HG03103 (cell line): ENCODE results near the gene GDPD5.

Experiments
- ATAC-seq: cut with Tn5 transposase; IDR thresholded peaks from one replicate; pipeline ENCODE4 v1.9.1; 2021; ENCODE audit warnings: low read depth; ENCODE audit not compliant: unreplicated experiment

GDPD5 gene

DNA sequence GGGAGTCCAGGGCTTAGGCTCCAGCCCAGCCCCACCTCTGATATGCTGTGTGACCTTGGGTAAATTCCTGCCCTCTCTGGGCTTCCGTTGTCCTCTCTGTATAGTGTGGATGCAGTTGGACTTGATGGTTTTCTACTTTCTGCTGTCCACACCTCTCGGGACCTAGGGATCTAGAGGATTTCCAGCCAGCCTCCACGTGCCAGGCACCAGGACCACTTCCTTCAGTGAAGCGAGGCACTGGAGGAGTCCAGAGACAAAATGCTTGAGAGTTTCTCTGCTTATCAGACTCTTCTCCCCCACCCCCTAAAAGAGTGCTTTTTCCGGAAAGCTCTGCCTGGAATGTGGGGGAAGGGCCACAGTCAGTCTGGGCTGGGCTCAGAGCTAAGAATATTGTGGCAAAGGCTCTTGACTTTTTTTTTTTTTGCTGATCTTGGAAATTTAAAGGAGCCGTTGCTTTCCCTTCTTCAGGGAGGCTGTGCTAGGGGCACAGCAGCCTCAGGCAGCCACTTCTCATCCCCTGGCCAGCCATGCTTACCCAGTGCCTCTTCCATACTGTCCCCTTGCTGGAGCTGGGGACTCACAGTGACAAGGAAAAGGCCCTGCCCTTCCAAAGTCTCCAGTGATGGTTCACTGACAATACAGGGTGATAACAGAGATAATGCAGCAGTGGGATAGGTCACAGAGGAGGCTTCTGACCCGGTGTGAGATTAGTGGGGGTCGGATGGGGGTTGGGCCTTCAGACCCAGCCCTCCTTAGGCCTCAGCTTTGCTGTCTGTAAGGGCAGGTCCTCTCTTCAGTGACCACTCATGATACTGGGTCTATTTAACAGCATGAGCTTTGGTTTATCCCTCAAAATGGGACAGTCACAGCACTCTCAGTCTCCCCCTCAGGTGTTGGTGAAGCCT lies 33.5 kb upstream of the GDPD5 start:
- no peak for ATAC-seq

DNA sequence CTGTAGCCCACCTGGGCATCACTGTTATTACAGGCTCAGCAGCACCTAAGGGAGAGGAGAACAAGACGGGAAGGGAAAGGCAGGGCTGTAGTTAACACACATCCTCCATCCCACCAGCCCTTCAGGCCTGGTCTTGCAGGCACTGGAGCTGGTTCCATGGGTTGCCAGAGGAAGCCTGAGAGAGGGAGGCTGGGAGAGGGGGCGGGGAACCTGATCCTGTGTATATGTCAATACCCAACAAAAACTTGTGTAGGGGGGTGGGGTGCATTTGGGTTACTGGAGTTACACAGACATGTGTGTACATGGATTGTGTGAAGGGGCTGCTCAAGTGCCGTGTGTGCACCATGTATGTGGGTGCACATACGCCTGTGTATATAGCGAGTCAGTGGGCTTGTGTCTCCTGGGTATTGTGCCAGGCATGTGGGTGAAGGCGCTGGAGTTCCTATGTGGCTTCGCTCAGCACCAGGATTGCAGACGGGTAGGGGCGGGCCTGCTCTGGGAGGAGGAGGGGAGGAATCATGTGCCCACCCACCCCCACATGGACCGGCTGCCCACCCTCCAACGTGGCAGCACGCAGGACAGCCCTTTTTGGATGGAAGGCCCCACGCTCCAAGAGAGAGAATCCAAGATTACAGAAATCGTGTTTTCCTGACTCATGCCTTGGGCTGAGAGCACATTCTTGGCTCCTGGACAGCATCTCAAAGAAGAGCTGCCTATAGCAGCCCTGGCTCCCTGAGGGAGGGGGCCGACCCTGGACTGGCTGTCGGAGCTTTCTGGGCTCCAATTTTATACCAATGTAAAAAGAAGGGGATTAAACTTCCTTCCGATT lies 32.1 kb upstream of the GDPD5 start:
- no peak for ATAC-seq

DNA sequence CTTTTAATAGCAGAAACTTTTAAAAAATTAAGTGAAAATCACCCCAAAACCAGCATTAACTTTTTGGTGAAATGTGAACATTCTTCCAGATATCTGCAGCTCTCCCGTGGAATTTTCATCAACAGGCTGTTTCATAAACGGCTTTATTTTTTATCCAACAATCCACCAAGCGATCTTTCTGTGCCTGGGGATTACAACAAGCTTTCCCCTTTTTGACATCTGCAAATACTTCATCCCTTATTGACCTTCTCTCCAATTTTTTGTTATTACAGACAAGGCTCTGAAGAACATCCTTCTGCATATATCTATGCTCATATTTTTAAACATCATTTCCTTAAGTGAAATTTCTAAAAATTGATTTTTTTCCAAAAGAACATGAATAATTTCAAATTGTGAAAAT lies 30.5 kb upstream of the GDPD5 start:
- no peak for ATAC-seq

DNA sequence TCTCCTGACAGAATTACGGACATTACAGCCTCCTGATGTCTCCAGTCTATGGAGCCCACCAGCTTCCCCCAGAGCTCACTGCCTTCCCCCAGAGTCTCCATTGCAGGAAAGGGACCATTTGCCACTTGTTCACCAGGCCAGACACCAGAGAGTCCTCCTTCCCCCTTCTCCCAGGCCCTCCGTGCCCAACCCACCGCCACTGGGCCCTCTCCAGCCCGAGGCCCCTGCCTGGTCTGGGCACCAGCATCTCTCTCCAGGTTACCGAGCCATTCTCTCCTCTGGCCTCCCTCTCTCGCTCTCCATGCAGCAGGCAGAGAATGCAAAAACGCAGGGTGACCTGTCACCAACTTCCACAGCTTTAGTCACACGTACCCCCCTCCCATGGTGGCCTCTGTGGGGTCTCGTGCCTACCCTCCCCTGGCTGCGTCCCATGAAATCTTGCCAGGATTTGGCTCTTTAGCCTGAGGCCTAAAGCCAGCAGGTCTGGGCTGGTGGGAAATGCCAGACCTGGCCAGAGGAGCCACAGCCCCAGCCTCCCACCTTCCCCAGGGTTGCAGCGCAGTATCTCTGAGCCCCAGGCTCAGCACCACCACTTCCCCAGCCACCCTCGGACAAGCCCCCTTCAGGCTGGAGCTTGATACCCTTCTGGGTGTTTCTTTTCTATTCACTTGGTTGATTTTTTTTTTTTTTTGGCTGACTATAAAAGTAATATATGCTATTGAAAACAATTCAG lies 29.5 kb upstream of the GDPD5 start:
- no peak for ATAC-seq

DNA sequence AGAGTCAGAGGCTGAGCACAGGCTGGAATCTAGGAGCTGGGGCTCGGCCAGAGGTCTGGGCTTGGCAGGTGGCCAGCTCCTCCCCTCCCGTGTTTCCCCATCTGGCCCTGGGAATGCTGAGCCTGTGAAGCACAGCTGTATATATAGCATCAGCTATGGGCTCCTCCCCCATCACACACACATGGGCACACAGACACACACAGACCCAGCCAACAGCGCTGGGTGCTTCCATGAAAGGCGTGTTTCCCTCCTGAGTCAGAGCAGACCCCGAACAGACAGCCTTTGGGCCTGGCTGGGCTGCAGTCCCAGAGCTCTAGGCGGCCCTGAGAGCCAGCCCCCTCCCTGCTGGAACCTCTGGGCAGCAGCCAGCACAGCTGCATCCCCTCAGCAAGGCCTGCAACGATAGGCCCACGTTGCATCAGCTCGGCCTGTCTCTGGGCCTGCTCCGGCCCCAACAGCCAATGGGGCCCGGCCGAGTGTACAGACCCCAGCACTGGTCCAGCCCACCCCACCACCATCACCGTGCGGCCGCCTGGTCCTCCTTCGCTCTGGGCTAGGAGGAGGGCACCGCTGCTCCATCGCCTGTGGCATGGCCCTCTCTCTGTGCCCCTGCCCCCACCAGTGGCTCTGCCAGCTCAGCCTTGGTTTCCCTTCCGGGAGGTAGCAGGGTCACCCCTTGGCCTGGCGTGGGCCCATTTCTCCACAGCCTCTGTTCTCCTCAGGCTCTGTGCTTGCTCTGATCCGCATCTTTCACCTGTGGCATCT lies 28.7 kb upstream of the GDPD5 start:
- no peak for ATAC-seq

DNA sequence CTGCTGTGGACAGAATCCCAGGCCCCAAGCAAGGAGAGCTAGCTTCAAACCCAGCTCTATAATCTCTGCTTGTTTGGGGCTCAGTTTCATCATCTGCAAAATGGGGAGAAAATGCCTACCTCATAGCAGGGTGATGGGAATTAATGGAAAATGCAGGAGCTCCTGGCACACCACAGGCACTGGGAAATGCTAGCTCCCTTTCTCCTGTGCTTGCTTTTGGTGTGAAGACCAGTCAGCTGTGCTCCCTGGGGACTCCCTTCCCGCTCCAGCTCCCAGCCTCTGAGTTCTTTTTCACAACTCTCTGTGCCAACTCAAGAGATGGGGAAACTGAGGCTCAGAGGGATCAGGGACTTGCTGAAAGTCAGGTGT lies 28.1 kb upstream of the GDPD5 start:
- ATAC-seq = no peak

DNA sequence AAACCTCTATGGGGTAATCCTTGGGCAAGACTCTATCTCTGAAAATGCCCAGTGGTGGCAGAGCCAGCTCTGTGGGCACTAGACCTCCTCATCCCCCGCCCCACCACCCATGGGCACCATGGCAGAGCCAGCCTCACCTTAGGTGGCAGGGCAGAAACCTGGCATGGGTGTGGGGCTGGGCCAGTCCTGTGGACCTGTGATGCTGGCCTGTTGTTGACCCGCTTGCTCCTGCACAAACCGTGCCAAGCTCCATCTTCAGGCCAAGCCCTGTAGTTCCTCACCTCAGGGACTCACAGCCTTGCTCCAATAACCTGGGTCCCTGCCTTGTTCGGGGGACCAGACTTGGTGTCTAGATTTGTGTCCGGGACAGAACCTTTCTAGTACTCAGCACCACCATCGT lies 27.4 kb upstream of the GDPD5 start:
- ATAC-seq = no peak

DNA sequence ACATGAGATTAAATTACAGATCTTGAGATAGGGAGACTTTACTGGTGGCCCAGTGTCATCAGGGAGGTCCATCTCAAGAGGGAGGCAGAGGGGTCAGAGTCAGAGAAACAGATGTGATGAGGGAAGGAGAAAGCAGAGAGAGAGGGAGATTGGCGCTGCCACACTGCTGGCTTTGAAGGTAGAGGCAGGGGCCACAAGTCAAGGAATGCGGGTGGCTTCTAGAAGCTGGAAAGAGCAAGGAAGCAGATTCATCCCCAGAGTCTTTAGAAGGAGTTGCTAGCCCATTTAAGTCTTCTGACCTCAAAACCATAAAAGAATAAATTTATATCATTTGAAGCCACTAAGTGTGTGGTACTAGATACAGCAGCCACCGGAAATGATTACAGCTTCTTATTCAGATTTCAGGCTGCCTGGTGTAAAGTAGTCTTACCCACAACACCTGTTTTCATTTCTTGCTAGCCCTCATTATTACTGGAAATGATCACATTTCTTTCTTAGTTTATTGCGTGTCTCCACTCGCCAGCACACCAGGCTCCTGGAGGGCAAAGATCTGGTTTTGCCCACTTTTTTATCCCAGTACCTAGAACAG lies 23.7 kb upstream of the GDPD5 start:
- no peak for ATAC-seq

DNA sequence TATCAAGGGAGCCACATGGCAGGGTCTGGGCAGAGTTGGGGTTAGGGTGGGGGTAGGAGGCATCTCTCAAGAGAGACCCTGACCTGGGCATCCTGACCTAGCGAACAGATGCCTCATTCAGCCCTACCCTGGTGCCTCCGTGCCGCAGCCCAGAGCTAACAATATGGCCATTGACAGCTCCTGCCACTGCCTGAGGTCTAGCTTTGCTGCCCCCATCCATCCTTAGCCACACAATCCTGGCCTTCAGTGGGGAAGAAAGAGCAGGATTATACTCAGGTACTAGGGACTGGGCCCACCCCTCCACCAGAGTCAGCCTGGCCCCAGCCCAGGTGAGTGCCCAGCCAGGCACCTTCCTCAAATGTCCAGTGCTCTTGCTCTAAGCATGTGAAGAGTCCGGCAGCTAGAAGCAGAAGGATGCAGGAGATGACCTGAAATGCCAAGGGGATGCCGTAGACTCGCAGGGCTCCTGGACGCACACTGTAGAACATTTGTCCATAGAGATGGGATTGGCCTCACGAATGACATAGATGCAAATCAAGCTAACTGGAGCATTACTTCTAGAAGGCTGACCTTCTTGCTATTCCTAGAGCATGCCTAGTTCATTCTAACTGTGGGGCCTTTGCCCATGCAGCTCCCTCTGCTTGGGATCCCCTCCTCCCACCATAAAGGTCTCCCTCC lies 23.0 kb upstream of the GDPD5 start:
- no peak for ATAC-seq

DNA sequence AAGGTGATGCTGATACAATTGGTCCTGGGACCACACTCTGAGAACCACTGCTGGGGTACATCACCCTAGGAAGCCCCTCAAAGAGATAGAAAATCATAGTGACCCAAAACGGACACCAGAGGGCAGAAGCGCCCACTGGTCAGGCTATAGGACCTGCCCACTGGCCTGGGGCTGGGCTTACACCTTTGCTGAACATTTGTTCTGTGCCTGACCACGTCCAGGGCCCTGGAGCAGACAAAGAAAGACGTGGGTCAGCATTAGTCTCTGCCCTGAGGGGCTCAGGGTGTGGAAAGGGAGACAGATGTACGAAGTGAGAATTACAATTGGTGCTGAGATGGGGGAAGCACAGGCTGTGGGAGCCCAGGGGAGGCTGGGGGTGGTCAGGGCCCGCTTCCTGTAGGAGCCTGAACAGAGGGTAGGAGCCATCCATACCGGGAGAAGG lies 21.9 kb upstream of the GDPD5 start:
- ATAC-seq = no peak

DNA sequence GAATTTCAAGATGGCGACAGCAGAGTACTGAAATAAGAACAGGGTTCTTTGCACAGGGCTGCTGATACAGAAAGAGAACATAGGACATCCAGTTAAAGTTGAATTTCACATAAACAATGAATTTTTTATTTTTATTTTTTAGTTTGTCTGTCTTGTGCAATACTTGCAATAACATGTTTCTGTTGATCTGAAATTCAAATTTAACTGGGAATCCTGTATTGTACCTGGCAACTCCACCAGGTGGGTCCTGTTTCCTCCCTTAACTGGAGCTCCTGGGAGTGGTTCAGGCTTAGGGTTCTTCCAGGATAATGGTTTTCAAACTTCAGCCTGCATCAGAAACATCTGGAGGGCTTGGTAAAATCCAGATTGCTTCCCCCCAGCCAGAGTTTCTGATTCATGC lies 21.4 kb upstream of the GDPD5 start:
- no peak for ATAC-seq

DNA sequence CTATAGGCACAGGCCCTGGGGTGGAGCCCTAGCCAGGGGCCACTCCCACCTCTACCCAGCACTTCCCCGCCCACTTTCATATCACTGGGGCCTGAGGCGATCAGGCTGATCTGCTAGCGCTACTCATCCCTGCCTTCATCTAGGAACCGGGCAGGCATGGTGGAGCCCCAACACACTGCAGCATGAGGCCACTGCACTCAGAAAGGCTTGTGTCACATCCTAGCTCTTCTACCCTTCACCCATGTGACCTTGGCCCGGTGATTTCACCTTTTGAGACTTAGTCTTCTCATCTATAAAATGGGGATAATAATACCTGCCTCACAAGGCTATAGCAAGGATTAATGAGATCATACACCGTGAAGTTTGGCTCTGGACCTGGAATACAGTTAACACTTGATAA lies 18.1 kb upstream of the GDPD5 start:
- ATAC-seq = no peak

DNA sequence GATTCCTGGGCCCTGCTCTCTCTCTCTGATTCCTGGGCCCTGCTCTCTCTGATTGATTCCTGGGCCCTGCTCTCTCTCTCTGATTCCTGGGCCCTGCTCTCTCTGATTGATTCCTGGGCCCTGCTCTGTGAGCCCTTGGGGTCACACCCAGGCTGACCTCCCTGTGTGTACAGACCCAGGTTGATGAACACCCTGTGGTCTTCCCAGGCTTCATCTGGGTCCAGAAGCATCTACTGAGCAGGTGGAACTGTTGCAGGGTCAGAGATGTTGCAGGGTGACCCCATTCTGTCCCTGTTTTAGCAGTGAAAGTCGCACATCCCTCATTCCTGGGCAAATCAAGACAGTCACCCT lies 16.3 kb upstream of the GDPD5 start:
- ATAC-seq = no peak

DNA sequence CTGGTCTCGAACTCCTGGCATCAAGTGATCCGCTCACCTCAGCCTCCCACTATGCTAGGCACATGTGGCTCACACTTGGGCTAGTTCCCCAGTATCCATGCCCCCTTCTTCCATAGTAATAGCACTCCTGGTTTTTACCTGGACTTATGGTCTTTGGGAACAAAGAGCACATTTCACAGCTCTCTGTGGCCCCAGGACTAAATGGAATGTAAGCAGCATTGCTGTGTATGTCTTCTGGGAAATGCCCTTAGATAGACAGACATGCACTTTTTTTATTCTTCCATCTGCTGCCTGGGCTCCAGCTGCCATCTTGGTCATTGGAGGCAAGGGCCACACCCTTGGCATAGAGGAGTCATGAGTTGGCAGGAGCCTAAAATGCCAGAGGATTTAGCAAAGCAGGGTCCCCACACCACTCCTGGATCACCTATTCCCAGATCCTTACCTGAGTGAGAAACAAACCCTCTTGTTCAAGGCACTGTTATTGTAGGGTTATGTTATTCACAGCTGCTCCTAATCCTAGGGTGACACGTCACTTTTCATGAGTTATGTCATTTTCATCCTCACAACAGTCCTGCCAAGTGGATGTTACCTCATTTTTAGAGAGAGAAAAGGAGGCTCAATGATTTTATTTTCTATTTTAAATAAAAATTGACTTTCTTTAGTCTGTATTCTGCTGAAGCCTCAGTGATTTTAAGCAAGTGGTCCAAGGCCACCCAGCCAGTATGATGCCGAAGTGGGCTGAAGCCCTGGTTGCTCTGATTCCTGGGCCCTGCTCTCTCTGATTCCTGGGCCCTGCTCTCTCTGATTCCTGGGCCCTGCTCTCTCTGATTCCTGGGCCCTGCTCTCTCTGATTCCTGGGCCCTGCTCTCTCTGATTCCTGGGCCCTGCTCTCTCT lies 15.7 kb upstream of the GDPD5 start:
- ATAC-seq = no peak

DNA sequence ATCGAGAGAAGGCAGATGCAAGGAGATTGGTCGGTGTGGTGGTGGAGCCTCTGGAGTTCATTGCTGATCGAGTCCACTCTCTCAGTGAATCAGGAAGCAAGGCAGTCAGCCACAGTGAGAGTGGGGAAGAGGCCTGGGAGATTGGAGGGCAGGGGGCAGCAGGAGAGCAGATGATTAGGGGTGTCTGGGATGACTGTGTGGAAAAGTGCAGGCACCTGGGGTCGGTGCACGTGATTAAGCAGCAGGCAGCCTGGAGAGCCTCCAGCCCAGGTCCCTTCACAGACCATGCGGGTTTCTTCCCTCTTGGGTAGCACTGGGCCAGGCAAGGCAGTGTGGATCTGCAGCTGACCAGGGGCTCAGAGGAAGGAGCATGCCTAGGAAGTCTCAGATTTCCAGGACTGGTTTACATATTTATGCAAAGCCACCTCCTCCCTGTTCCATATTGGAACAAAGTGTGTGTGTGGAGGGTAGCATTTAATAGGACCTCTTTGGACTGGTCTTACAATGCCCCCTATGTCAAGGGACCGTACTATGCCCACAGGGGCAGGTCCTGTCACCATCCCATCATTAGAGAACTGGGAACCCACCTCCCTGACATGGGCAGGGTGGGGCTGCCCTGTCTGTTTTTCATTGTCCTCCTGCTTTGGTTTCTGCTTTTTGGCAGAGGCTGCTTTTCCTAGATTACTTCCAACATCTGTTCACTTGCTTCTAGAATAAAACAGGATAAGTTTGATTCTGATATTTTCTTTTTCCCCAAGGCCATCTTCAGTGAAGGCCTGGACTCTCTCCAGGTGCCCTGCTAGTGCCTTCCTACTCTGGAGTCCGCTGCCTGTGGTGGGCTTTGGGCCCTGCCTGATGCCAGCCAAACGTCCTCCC lies 14.0 kb upstream of the GDPD5 start:
- no peak for ATAC-seq

DNA sequence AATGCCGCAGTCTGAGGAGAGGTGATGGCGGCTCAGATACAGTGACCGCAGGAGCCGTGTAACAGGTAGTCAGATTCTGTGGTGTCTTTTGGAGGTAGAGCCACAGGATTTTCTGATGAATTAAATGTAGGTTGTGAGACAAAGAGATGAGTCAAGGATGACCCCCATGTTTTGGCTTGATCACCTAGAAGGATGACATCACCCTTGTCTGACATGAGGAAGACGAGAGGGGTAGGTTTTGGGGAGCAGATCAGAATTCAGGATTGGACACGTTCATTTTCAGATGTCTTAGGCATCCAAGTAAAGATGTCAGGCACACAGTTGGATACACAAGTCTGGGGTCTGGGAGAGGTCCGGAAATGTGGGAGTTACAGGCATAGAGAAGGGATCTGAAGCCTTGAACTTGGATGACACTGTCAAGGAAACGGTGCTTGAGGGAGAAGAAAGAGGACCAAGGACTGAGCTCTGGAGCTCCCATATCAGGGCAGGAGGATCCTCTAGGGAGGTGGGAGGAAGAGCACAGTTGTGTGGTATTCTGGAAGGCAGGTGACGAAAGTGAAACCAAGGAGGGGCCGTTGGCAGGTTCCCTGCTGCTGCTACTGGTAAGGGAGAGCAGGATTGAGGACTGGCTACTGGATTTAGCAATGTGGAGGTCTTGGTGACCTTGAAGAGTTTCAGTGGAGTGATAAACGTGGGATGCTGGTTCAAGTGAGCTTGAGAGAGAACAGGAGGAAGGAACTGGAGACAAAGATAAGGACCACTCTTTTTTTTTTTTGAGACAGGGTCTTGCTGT lies 12.6 kb upstream of the GDPD5 start:
- no peak for ATAC-seq

DNA sequence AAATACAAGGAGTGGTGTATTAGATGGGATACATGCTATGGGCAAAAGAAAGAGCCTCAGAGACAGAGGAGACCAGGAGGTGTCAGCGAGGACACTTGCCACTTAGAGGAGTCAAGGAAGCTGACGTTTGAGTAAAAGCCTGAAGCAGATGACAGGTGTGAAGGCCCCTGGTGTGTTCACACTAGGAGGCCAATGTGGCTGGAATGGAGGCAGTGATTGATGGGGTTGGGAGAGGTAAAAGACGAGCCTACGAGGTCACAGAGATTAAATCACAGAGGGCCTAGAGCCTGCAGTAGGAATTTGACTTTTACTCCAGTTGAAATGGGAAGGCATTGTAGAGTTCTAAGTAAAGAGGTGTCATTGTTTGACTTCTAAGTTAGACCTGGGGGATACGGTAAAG lies 12.0 kb upstream of the GDPD5 start:
- ATAC-seq = no peak
